ENCODE data around the gene MARF1.

GRCh38 chr16:15586716-15587115 is 56.2 kb downstream of the MARF1 start:
- TF ChIP-seq POLR2A (IDR thresholded peaks at IDR 0.05; ENCODE audit: low read depth, low read length): no peak
- no peak for TF ChIP-seq POLR2AphosphoS5 (IDR thresholded peaks at IDR 0.05; ENCODE audit: low read depth, low read length)

Data from GM12891 (cell line).